WI38 (cell line): Measurements from ENCODE around the gene CBFA2T3.

ENCODE experiments used
- H3K4me3 ChIP-seq: 2 replicates; pipeline ENCODE4 v1.5.1; 2011; ENCODE audit warnings: low read depth, mild to moderate bottlenecking, control low read depth, low read length
- TF ChIP-seq, protein P1 (sequence below): IDR thresholded peaks from 2 replicates; pipeline ENCODE4 v1.5.1; 2012; ENCODE audit warnings: low read depth, mild to moderate bottlenecking, control low read depth, low read length

The CBFA2T3 gene

GRCh38 chr16:88975511-88976061 is 1.4 kb downstream of the CBFA2T3 start:
- H3K4me3 ChIP-seq = no peak overlapping the region
- TF ChIP-seq, protein P1, sequence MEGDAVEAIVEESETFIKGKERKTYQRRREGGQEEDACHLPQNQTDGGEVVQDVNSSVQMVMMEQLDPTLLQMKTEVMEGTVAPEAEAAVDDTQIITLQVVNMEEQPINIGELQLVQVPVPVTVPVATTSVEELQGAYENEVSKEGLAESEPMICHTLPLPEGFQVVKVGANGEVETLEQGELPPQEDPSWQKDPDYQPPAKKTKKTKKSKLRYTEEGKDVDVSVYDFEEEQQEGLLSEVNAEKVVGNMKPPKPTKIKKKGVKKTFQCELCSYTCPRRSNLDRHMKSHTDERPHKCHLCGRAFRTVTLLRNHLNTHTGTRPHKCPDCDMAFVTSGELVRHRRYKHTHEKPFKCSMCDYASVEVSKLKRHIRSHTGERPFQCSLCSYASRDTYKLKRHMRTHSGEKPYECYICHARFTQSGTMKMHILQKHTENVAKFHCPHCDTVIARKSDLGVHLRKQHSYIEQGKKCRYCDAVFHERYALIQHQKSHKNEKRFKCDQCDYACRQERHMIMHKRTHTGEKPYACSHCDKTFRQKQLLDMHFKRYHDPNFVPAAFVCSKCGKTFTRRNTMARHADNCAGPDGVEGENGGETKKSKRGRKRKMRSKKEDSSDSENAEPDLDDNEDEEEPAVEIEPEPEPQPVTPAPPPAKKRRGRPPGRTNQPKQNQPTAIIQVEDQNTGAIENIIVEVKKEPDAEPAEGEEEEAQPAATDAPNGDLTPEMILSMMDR = no peak

DNA sequence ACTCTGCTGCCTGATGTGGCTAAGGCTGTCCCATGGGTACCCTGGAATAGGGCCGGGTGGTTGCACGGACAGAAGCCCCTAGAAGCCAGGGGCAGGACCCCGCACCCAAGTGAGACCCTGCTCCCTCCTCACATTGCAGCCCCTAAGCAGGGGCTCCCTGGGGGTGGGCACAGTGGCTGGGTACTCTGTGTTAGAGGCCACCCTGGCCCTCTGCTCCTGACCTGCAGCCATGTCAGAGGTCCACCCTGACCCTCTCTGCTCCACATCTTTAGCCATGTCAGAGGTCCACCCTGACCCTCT is 2.1 kb downstream of the CBFA2T3 start:
- TF ChIP-seq, protein P1 = no peak
- no peak overlapping the region for H3K4me3 ChIP-seq

GRCh38 chr16:88974080-88974915 is 2.7 kb downstream of the CBFA2T3 start:
- H3K4me3 ChIP-seq = no peak overlapping the region
- TF ChIP-seq, protein P1 = no peak

GRCh38 chr16:88973415-88974050 is 3.5 kb downstream of the CBFA2T3 start:
- no peak overlapping the region for H3K4me3 ChIP-seq
- TF ChIP-seq, protein P1 = no peak

DNA sequence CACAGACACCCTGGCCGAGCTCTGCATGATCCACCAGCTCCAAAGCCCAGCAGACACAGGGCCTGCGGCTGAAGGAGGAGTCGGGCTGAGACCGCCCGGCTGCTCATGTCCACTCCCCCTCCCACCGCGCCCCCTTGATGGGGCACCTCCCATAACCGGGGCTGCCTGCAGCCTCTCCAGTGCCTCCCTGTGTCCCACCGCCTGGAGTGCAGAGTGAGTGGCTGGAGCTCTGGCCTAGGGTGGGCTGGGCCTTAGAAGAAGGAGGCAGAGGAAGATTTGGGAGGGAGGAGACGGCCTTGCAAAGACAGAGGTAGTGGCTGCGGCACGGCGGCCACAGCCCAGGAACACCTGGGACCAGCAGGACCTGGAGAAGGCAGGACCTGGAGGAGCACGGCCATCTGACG is 4.0 kb downstream of the CBFA2T3 start:
- H3K4me3 ChIP-seq = no peak overlapping the region

GRCh38 chr16:88972349-88972748 is 4.7 kb downstream of the CBFA2T3 start:
- no peak overlapping the region for H3K4me3 ChIP-seq
- TF ChIP-seq, protein P1 = no peak

More for the DNA sequence above, 4.0 kb downstream of the CBFA2T3 start:
- TF ChIP-seq, protein P1 = no peak
